SK-N-MC (cell line): Measurements from ENCODE around the gene SH3PXD2A.

Experiments
- FOXP2 ChIP-seq: optimal IDR thresholded peaks from 2 replicates; pipeline ENCODE3; 2011; ENCODE audit warnings: mild to moderate bottlenecking, moderate library complexity; ENCODE audit not compliant: insufficient read depth; ENCODE audit errors: extremely low read length, control extremely low read depth
- POLR2AphosphoS5 ChIP-seq: IDR thresholded peaks from 2 replicates; pipeline ENCODE4 v1.6.1; 2012; ENCODE audit warnings: mild to moderate bottlenecking, low read depth, low read length, borderline replicate concordance

GRCh38 chr10:103713676-103714075 is 141.7 kb downstream of the SH3PXD2A start:
- TF ChIP-seq POLR2AphosphoS5, result no peak
- no peak for TF ChIP-seq FOXP2
